ENCODE measurements around the gene TUBB2B.
A peak's percentile ranks its signal among the peaks of the same experiment; 100 is the strongest.

The TUBB2B gene

GRCh38 chr6:3208775-3209113 lies 18.7 kb downstream of the TUBB2B start:
- Histone ChIP-seq H3K27me3 (ENCODE audit: insufficient read depth, insufficient read length) (no peaks in the 10 kb centered on the region), H3K9me3 (ENCODE audit: insufficient read depth, low read length) (no peaks in the 10 kb centered on the region), H3K4me3 (ENCODE audit: insufficient read length, low read depth) (no peak overlapping the region), H3K9ac (ENCODE audit: insufficient read length, low read depth) (peak overlapping the region; percentile 45), H3K4me1 (ENCODE audit: insufficient read depth, insufficient read length) (peaks cover 3% of the 10 kb centered on the region), H3K36me3 (ENCODE audit: insufficient read depth, insufficient read length, low read length) (no peaks in the 10 kb centered on the region)
- TF ChIP-seq SUZ12 (IDR thresholded peaks at IDR 0.05; ENCODE audit: extremely low read depth, insufficient read depth, insufficient read length): no peak
- no peak for TF ChIP-seq YY1 (IDR thresholded peaks at IDR 0.05; ENCODE audit: insufficient read depth, insufficient read length)
- DNase-seq (ENCODE audit: low read depth, low spot score): no peak

- H3K36me3 ChIP-seq (ENCODE audit: insufficient read depth, insufficient read length, low read length): no peaks in the 10 kb centered on the region
- H3K27me3 ChIP-seq (ENCODE audit: insufficient read depth, insufficient read length): no peaks in the 10 kb centered on the region
- peaks cover 3% of the 10 kb centered on the region for H3K4me1 ChIP-seq (ENCODE audit: insufficient read depth, insufficient read length)
- peak overlapping the region; percentile 45 for H3K9ac ChIP-seq (ENCODE audit: insufficient read length, low read depth)
- TF ChIP-seq SUZ12 (IDR thresholded peaks at IDR 0.05; ENCODE audit: extremely low read depth, insufficient read depth, insufficient read length) (no peak), ZNF274 (IDR thresholded peaks at IDR 0.05; ENCODE audit: low read depth, low read length) (no peak)
- no peak overlapping the region for H3K4me3 ChIP-seq (ENCODE audit: insufficient read length, low read depth)
- DNase-seq (ENCODE audit: low read depth, low spot score): no peak
- no peaks in the 10 kb centered on the region for H3K9me3 ChIP-seq (ENCODE audit: insufficient read depth, low read length)
These were observed 19.2 kb downstream of the TUBB2B start for GRCh38 chr6:3208098-3208774.

- Histone ChIP-seq H3K36me3 (ENCODE audit: insufficient read depth, insufficient read length, low read length) (no peaks in the 10 kb centered on the region), H3K27me3 (ENCODE audit: insufficient read depth, insufficient read length) (no peaks in the 10 kb centered on the region), H3K9me3 (ENCODE audit: insufficient read depth, low read length) (no peaks in the 10 kb centered on the region), H3K4me3 (ENCODE audit: insufficient read length, low read depth) (no peak overlapping the region), H3K9ac (ENCODE audit: insufficient read length, low read depth) (no peak overlapping the region), H3K4me1 (ENCODE audit: insufficient read depth, insufficient read length) (peaks cover 3% of the 10 kb centered on the region)
- TF ChIP-seq ZNF274 (IDR thresholded peaks at IDR 0.05; ENCODE audit: low read depth, low read length) (no peak), YY1 (IDR thresholded peaks at IDR 0.05; ENCODE audit: insufficient read depth, insufficient read length) (no peak), SUZ12 (IDR thresholded peaks at IDR 0.05; ENCODE audit: extremely low read depth, insufficient read depth, insufficient read length) (no peak)
- DNase-seq (ENCODE audit: low read depth, low spot score): no peak
These were observed 21.0 kb downstream of the TUBB2B start for GRCh38 chr6:3206339-3207015.

- Histone ChIP-seq H3K9me3 (ENCODE audit: insufficient read depth, low read length) (no peaks in the 10 kb centered on the region), H3K4me1 (ENCODE audit: insufficient read depth, insufficient read length) (peaks cover 3% of the 10 kb centered on the region), H3K27me3 (ENCODE audit: insufficient read depth, insufficient read length) (no peaks in the 10 kb centered on the region), H3K4me3 (ENCODE audit: insufficient read length, low read depth) (no peak overlapping the region), H3K36me3 (ENCODE audit: insufficient read depth, insufficient read length, low read length) (no peaks in the 10 kb centered on the region), H3K9ac (ENCODE audit: insufficient read length, low read depth) (no peak overlapping the region)
- TF ChIP-seq YY1 (IDR thresholded peaks at IDR 0.05; ENCODE audit: insufficient read depth, insufficient read length) (no peak), SUZ12 (IDR thresholded peaks at IDR 0.05; ENCODE audit: extremely low read depth, insufficient read depth, insufficient read length) (no peak), ZNF274 (IDR thresholded peaks at IDR 0.05; ENCODE audit: low read depth, low read length) (no peak)
- DNase-seq (ENCODE audit: low read depth, low spot score): no peak
These were observed 21.5 kb downstream of the TUBB2B start for GRCh38 chr6:3205913-3206312.

GRCh38 chr6:3204921-3205320 lies 22.5 kb downstream of the TUBB2B start:
- TF ChIP-seq ZNF274 (IDR thresholded peaks at IDR 0.05; ENCODE audit: low read depth, low read length) (no peak), YY1 (IDR thresholded peaks at IDR 0.05; ENCODE audit: insufficient read depth, insufficient read length) (no peak), SUZ12 (IDR thresholded peaks at IDR 0.05; ENCODE audit: extremely low read depth, insufficient read depth, insufficient read length) (no peak)
- no peak for DNase-seq (ENCODE audit: low read depth, low spot score)
- no peaks in the 10 kb centered on the region for H3K27me3 ChIP-seq (ENCODE audit: insufficient read depth, insufficient read length)
- H3K9me3 ChIP-seq (ENCODE audit: insufficient read depth, low read length): no peaks in the 10 kb centered on the region
- H3K9ac ChIP-seq (ENCODE audit: insufficient read length, low read depth): no peak overlapping the region
- H3K4me1 ChIP-seq (ENCODE audit: insufficient read depth, insufficient read length): peaks cover 3% of the 10 kb centered on the region
- H3K4me3 ChIP-seq (ENCODE audit: insufficient read length, low read depth): no peak overlapping the region
- H3K36me3 ChIP-seq (ENCODE audit: insufficient read depth, insufficient read length, low read length): no peaks in the 10 kb centered on the region

GRCh38 chr6:3202999-3203696 lies 24.3 kb downstream of the TUBB2B start:
- TF ChIP-seq YY1 (IDR thresholded peaks at IDR 0.05; ENCODE audit: insufficient read depth, insufficient read length) (no peak), SUZ12 (IDR thresholded peaks at IDR 0.05; ENCODE audit: extremely low read depth, insufficient read depth, insufficient read length) (no peak), ZNF274 (IDR thresholded peaks at IDR 0.05; ENCODE audit: low read depth, low read length) (no peak)
- H3K27me3 ChIP-seq (ENCODE audit: insufficient read depth, insufficient read length): no peaks in the 10 kb centered on the region

GRCh38 chr6:3201388-3201787 lies 26.1 kb downstream of the TUBB2B start:
- Histone ChIP-seq H3K9ac (ENCODE audit: insufficient read length, low read depth) (no peak overlapping the region), H3K9me3 (ENCODE audit: insufficient read depth, low read length) (no peaks in the 10 kb centered on the region), H3K36me3 (ENCODE audit: insufficient read depth, insufficient read length, low read length) (no peaks in the 10 kb centered on the region), H3K27me3 (ENCODE audit: insufficient read depth, insufficient read length) (no peaks in the 10 kb centered on the region), H3K4me3 (ENCODE audit: insufficient read length, low read depth) (no peak overlapping the region), H3K4me1 (ENCODE audit: insufficient read depth, insufficient read length) (no peaks in the 10 kb centered on the region)
- TF ChIP-seq ZNF274 (IDR thresholded peaks at IDR 0.05; ENCODE audit: low read depth, low read length) (no peak), YY1 (IDR thresholded peaks at IDR 0.05; ENCODE audit: insufficient read depth, insufficient read length) (no peak), SUZ12 (IDR thresholded peaks at IDR 0.05; ENCODE audit: extremely low read depth, insufficient read depth, insufficient read length) (no peak)
- no peak for DNase-seq (ENCODE audit: low read depth, low spot score)

More at GRCh38 chr6:3202999-3203696, 24.3 kb downstream of the TUBB2B start:
- no peak overlapping the region for H3K9ac ChIP-seq (ENCODE audit: insufficient read length, low read depth)
- peaks cover under 1% of the 10 kb centered on the region for H3K4me1 ChIP-seq (ENCODE audit: insufficient read depth, insufficient read length)
- no peaks in the 10 kb centered on the region for H3K9me3 ChIP-seq (ENCODE audit: insufficient read depth, low read length)
- no peaks in the 10 kb centered on the region for H3K36me3 ChIP-seq (ENCODE audit: insufficient read depth, insufficient read length, low read length)
- no peak for DNase-seq (ENCODE audit: low read depth, low spot score)
- H3K4me3 ChIP-seq (ENCODE audit: insufficient read length, low read depth): no peak overlapping the region

Measured in NT2/D1 (cell line).